HL-60/S4 treated with retinoic acid at 250 ng/mL for 4 days and 3 days (cell line): ENCODE measurements around the gene CYSRT1.

Source experiments
- in situ Hi-C: fragments of 300-500 bp; cut with MboI; formaldehyde crosslinking; loops from 2 replicates; pipeline ENCODE4 v1.7.0; 2022; ENCODE audit warnings: low sequenced_read_pairs

Gene CYSRT1

GRCh38 chr9:137205126-137206069, 19.6 kb upstream of the CYSRT1 start, which contains the start of the genes NDOR1 and TMEM203:
TSS of gene NDOR1 (plus strand) at chr9:137205700. CDS start at chr9:137205778, 78 bp downstream.
TSS of gene TMEM203 (minus strand) at chr9:137205648. CDS start at chr9:137205414, 234 bp downstream.
- in situ Hi-C loops, result no loop called here

GRCh38 chr9:137206602-137207001, 18.4 kb upstream of the CYSRT1 start:
- in situ Hi-C loops, result no loop called here

- in situ Hi-C loops, result no loop called here
These were observed 13.4 kb upstream of the CYSRT1 start for GRCh38 chr9:137211532-137211931.

- in situ Hi-C loops, result no loop called here
These were observed 12.5 kb upstream of the CYSRT1 start for GRCh38 chr9:137212520-137212919.

GRCh38 chr9:137213160-137214060, 11.6 kb upstream of the CYSRT1 start:
- in situ Hi-C loops, result no loop called here

- in situ Hi-C loops, result no loop called here
These were observed 10.4 kb upstream of the CYSRT1 start for GRCh38 chr9:137214620-137215019.

GRCh38 chr9:137215196-137215986, 9.6 kb upstream of the CYSRT1 start:
- in situ Hi-C loops, result no loop called here

GRCh38 chr9:137216188-137216965, 8.6 kb upstream of the CYSRT1 start:
- in situ Hi-C loops, result no loop called here

- in situ Hi-C loops, result no loop called here
These were observed 7.4 kb upstream of the CYSRT1 start for GRCh38 chr9:137217276-137218211.

GRCh38 chr9:137218212-137218753, 6.7 kb upstream of the CYSRT1 start:
- in situ Hi-C loops, result no loop called here

- in situ Hi-C loops, result no loop called here
These were observed 6.2 kb upstream of the CYSRT1 start for GRCh38 chr9:137218754-137219271.

GRCh38 chr9:137219757-137220316, 5.1 kb upstream of the CYSRT1 start:
- in situ Hi-C loops, result no loop called here

- in situ Hi-C loops, result no loop called here
These were observed 4.5 kb upstream of the CYSRT1 start for GRCh38 chr9:137220317-137221094.

- in situ Hi-C loops, result no loop called here
These were observed 3.9 kb upstream of the CYSRT1 start for GRCh38 chr9:137221095-137221505.

GRCh38 chr9:137221506-137222111, 3.4 kb upstream of the CYSRT1 start:
- in situ Hi-C loops, result no loop called here

GRCh38 chr9:137222190-137223077, 2.5 kb upstream of the CYSRT1 start, which contains the start of gene RNF208:
TSS of gene RNF208 (minus strand) at chr9:137222240. CDS start at chr9:137221212, 1,028 bp downstream.
- in situ Hi-C loops, result no loop called here
